Neural progenitor cell (in vitro differentiated cells): ENCODE measurements around the gene TP53BP2. TPM values are rescaled to one million over a fixed set of nuclear protein-coding genes. Genes with fewer than 3 reads are reported as not detected.

Source experiments
- DNase-seq: peaks from one replicate; pipeline ENCODE4 v3.0.0-alpha.2; 2016; ENCODE audit warnings: low spot score
- H2AFZ ChIP-seq: fragments of 200-600 bp; sonication (generic); replicated peaks from 2 replicates; pipeline ENCODE4 v1.6.1; 2016; ENCODE audit warnings: antibody characterized with exemption
- H3F3A ChIP-seq: fragments of 200-600 bp; sonication (generic); 2 replicates; pipeline ENCODE4 v1.6.1; 2016; ENCODE audit warnings: antibody characterized with exemption, low read depth
- H3K27ac ChIP-seq: fragments of 200-600 bp; sonication (generic); 2 replicates; pipeline ENCODE4 v1.5.1; 2016; ENCODE audit warnings: mild to moderate bottlenecking
- H3K27me3 ChIP-seq: fragments of 200-600 bp; sonication (generic); 2 replicates; pipeline ENCODE4 v1.6.1; 2016; ENCODE audit warnings: mild to moderate bottlenecking, moderate library complexity
- H3K36me3 ChIP-seq: fragments of 200-600 bp; sonication (generic); 2 replicates; pipeline ENCODE4 v1.5.1; 2016
- H3K4me1 ChIP-seq: fragments of 200-600 bp; sonication (generic); 2 replicates; pipeline ENCODE4 v1.6.1; 2016; ENCODE audit warnings: mixed run types
- H3K4me2 ChIP-seq: fragments of 200-600 bp; sonication (generic); 2 replicates; pipeline ENCODE4 v1.6.1; 2016
- H3K4me3 ChIP-seq: fragments of 200-600 bp; sonication (generic); 2 replicates; pipeline ENCODE4 v1.5.1; 2016
- H3K79me2 ChIP-seq: fragments of 200-600 bp; sonication (generic); 2 replicates; pipeline ENCODE4 v1.6.1; 2016; ENCODE audit warnings: low read depth
- H3K9ac ChIP-seq: fragments of 200-600 bp; sonication (generic); 2 replicates; pipeline ENCODE4 v1.6.1; 2016
- H3K9me3 ChIP-seq: fragments of 200-600 bp; sonication (generic); 2 replicates; pipeline ENCODE4 v1.5.1; 2016; ENCODE audit warnings: low read depth
- H4K20me1 ChIP-seq: fragments of 200-600 bp; sonication (generic); 2 replicates; pipeline ENCODE4 v1.6.1; 2016; ENCODE audit warnings: low read depth
- H3K27ac Mint-ChIP-seq: 3 replicates; pipeline ENCODE4 v1.8.0; 2021; ENCODE audit warnings: mixed read lengths
- H3K27me3 Mint-ChIP-seq: 2 replicates; pipeline ENCODE4 v1.8.0; 2022; ENCODE audit warnings: low read depth, mild to moderate bottlenecking, inconsistent platforms, moderate library complexity, mixed read lengths; ENCODE audit not compliant: insufficient read depth
- H3K36me3 Mint-ChIP-seq: 3 replicates; pipeline ENCODE4 v1.8.0; 2021; ENCODE audit warnings: mixed read lengths
- H3K4me1 Mint-ChIP-seq: 3 replicates; pipeline ENCODE4 v1.8.0; 2021; ENCODE audit warnings: mixed read lengths
- H3K4me3 Mint-ChIP-seq: 3 replicates; pipeline ENCODE4 v1.8.0; 2021; ENCODE audit warnings: mild to moderate bottlenecking, moderate library complexity, mixed read lengths
- H3K9me3 Mint-ChIP-seq: 3 replicates; pipeline ENCODE4 v1.8.0; 2020; ENCODE audit warnings: mixed read lengths
- EZH2 ChIP-seq: fragments of 200-600 bp; sonication (generic); IDR thresholded peaks from 2 replicates; pipeline ENCODE4 v1.6.1; 2017; ENCODE audit warnings: antibody characterized with exemption, mild to moderate bottlenecking, moderate library complexity
- EZH2phosphoT487 ChIP-seq: fragments of 200-600 bp; sonication (generic); IDR thresholded peaks from 2 replicates; pipeline ENCODE4 v1.6.1; 2017; ENCODE audit warnings: antibody characterized with exemption
- total RNA-seq: library from RNA; depleted of rRNA; stranded (reverse); fragments of >200 nt; gene quantifications from 2 replicates; pipeline ENCODE4 v1.2.3, GENCODE V29; 2015; ENCODE audit warnings: low replicate concordance
- TF ChIP-seq, protein P1 (sequence below): fragments of 200-600 bp; sonication (generic); IDR thresholded peaks from 2 replicates; pipeline ENCODE4 v1.5.1; 2017; ENCODE audit warnings: antibody characterized with exemption, mild to moderate bottlenecking

Gene TP53BP2
- total RNA-seq, 1 donor from 2014 or later: 56.3 TPM

DNA sequence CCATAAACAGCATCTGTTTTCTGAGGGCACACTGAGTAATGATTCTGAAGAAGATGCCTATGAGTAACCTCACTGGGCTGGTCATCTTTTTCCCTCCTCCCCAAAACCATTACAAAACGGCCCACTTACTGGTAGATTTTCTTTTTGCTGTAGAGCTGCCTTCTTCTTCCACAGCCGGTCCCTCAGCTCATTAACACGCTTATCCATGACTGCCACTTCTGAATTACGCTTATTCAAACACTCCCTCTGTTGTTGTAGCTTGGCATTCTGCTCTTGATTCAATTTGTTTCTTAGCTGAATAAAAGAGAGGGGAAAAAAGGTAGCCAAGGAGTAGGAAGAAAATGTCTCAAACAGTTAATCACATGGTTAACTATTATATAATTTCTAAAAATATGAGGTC lies 43.1 kb downstream of the TP53BP2 start:
- Histone ChIP-seq H3K4me2 (no peak overlapping the region), H3K4me1 (no peaks in the 10 kb centered on the region), H3K9me3 (no peaks in the 10 kb centered on the region), H3K79me2 (peaks cover under 1% of the 10 kb centered on the region), H3K4me3 (no peak overlapping the region), H3K27me3 (no peaks in the 10 kb centered on the region), H3F3A (no peaks in the 10 kb centered on the region), H2AFZ (no peak overlapping the region), H3K36me3 (peaks cover 30% of the 10 kb centered on the region), H3K27ac (no peak overlapping the region), H3K9ac (no peak overlapping the region), H4K20me1 (no peaks in the 10 kb centered on the region)
- Mint-ChIP-seq H3K27me3 (peaks cover 2% of the 10 kb centered on the region), H3K27ac (no peak overlapping the region), H3K9me3 (peaks cover 2% of the 10 kb centered on the region), H3K4me1 (no peaks in the 10 kb centered on the region), H3K4me3 (no peak overlapping the region), H3K36me3 (peaks cover 39% of the 10 kb centered on the region)
- TF ChIP-seq EZH2 (no peak), EZH2phosphoT487 (no peak)
- TF ChIP-seq, protein P1, sequence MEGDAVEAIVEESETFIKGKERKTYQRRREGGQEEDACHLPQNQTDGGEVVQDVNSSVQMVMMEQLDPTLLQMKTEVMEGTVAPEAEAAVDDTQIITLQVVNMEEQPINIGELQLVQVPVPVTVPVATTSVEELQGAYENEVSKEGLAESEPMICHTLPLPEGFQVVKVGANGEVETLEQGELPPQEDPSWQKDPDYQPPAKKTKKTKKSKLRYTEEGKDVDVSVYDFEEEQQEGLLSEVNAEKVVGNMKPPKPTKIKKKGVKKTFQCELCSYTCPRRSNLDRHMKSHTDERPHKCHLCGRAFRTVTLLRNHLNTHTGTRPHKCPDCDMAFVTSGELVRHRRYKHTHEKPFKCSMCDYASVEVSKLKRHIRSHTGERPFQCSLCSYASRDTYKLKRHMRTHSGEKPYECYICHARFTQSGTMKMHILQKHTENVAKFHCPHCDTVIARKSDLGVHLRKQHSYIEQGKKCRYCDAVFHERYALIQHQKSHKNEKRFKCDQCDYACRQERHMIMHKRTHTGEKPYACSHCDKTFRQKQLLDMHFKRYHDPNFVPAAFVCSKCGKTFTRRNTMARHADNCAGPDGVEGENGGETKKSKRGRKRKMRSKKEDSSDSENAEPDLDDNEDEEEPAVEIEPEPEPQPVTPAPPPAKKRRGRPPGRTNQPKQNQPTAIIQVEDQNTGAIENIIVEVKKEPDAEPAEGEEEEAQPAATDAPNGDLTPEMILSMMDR: no peak
- no peak for DNase-seq

DNA sequence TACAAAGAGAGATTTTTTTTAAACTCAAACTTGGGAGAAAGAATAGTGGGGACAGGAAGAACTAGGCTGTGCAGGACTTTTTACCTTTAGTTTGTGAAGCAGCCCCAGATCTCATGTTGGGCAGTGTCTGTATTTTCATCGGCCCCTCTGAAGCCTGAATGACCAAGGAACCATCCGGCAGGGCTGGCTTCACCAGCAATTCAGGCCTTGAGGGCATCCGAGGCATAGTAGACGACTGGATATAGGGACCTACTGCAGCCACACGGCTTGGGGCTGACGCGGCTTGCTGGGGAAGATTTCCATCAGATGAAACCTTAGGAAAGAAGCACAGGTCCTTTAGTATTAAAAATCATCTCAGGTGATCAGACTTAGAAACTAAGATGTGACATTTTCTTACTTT lies 43.7 kb downstream of the TP53BP2 start:
- Histone ChIP-seq H3K27me3 (no peaks in the 10 kb centered on the region), H4K20me1 (no peaks in the 10 kb centered on the region), H2AFZ (no peak overlapping the region), H3K4me2 (no peak overlapping the region), H3K79me2 (no peaks in the 10 kb centered on the region), H3K9me3 (no peaks in the 10 kb centered on the region), H3K36me3 (peaks cover 28% of the 10 kb centered on the region), H3K4me3 (no peak overlapping the region), H3K4me1 (no peaks in the 10 kb centered on the region), H3K27ac (no peak overlapping the region), H3F3A (no peaks in the 10 kb centered on the region), H3K9ac (no peak overlapping the region)
- H3K27ac Mint-ChIP-seq: no peak overlapping the region
- H3K4me1 Mint-ChIP-seq: no peaks in the 10 kb centered on the region
- peaks cover 2% of the 10 kb centered on the region for H3K27me3 Mint-ChIP-seq
- peaks cover 35% of the 10 kb centered on the region for H3K36me3 Mint-ChIP-seq
- no peak for TF ChIP-seq EZH2
- TF ChIP-seq, protein P1: no peak
- no peak overlapping the region for H3K4me3 Mint-ChIP-seq
- no peaks in the 10 kb centered on the region for H3K9me3 Mint-ChIP-seq
- no peak for DNase-seq

DNA sequence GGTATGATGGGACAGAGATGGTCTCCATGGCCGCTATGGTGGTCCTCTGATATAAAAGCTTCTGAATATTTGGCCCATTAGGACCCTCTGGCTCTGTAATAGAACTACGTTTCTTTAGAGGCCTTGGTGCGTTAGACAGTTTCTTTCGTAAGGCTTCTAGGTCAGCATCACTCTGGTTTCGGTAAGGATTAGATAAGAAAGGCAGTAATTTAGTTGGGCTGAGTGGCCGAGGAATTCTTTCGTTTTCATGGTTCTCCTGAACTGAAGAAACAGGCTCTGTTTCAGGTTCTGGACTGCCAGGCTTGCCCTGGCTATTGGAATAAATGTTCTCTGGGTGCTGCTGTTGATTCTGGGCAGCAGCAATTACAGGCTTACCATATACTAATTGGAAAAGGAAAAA lies 49.5 kb downstream of the TP53BP2 start:
- H3K79me2 ChIP-seq: peaks cover 6% of the 10 kb centered on the region
- H3K27ac Mint-ChIP-seq: no peak overlapping the region
- DNase-seq: no peak
- H3K4me3 ChIP-seq: no peak overlapping the region
- H3K27me3 Mint-ChIP-seq: peaks cover 2% of the 10 kb centered on the region
- TF ChIP-seq EZH2phosphoT487: no peak
- TF ChIP-seq EZH2: no peak
- TF ChIP-seq, protein P1: no peak
- no peaks in the 10 kb centered on the region for H3F3A ChIP-seq
- peaks cover 21% of the 10 kb centered on the region for H3K36me3 ChIP-seq
- no peaks in the 10 kb centered on the region for H3K9me3 ChIP-seq
- no peaks in the 10 kb centered on the region for H4K20me1 ChIP-seq
- no peak overlapping the region for H3K27ac ChIP-seq
- H3K27me3 ChIP-seq: no peaks in the 10 kb centered on the region
- peaks cover 36% of the 10 kb centered on the region for H3K36me3 Mint-ChIP-seq
- H2AFZ ChIP-seq: no peak overlapping the region
- H3K4me3 Mint-ChIP-seq: no peak overlapping the region
- H3K4me1 ChIP-seq: no peaks in the 10 kb centered on the region
- no peak overlapping the region for H3K4me2 ChIP-seq
- no peaks in the 10 kb centered on the region for H3K4me1 Mint-ChIP-seq
- no peak overlapping the region for H3K9ac ChIP-seq
- no peaks in the 10 kb centered on the region for H3K9me3 Mint-ChIP-seq
